ENCODE results near the gene SLC16A11.
"Not testable (repeated sequence)": the region's sequence is repeated elsewhere in the genome, so short reads cannot be mapped to it uniquely, and the experiment has no call there.

The SLC16A11 gene

GRCh38 chr17:7063518-7064094, 19.7 kb upstream of the SLC16A11 start:
- no peak for TF ChIP-seq CTCF (IDR thresholded peaks at IDR 0.05)
- Histone ChIP-seq H3K4me3 (ENCODE audit: low read depth in 1 of 2, low read length in 1 of 2) (no peak overlapping the region), H3K27ac (no peak overlapping the region), H3K9me3 (no peaks in the 10 kb centered on the region), H3K27me3 (peaks cover 43% of the 10 kb centered on the region), H3K36me3 (no peaks in the 10 kb centered on the region), H3K4me1 (ENCODE audit: control insufficient read depth in 1 of 2, insufficient read depth in 1 of 2, low read depth in 1 of 2, low read length in 1 of 2) (no peaks in the 10 kb centered on the region)

GRCh38 chr17:7060165-7060891, 16.4 kb upstream of the SLC16A11 start:
- Histone ChIP-seq H3K27me3 (peaks cover 49% of the 10 kb centered on the region), H3K36me3 (no peaks in the 10 kb centered on the region), H3K27ac (no peak overlapping the region), H3K4me3 (ENCODE audit: low read depth in 1 of 2, low read length in 1 of 2) (no peak overlapping the region), H3K4me1 (ENCODE audit: control insufficient read depth in 1 of 2, insufficient read depth in 1 of 2, low read depth in 1 of 2, low read length in 1 of 2) (no peaks in the 10 kb centered on the region), H3K9me3 (no peaks in the 10 kb centered on the region)
- TF ChIP-seq CTCF (IDR thresholded peaks at IDR 0.05), result no peak

- Histone ChIP-seq H3K4me3 (ENCODE audit: low read depth in 1 of 2, low read length in 1 of 2) (no peak overlapping the region), H3K4me1 (ENCODE audit: control insufficient read depth in 1 of 2, insufficient read depth in 1 of 2, low read depth in 1 of 2, low read length in 1 of 2) (no peaks in the 10 kb centered on the region), H3K36me3 (no peaks in the 10 kb centered on the region), H3K27me3 (peaks cover 58% of the 10 kb centered on the region), H3K9me3 (no peaks in the 10 kb centered on the region), H3K27ac (no peak overlapping the region)
- no peak for TF ChIP-seq CTCF (IDR thresholded peaks at IDR 0.05)
These were observed 15.0 kb upstream of the SLC16A11 start for GRCh38 chr17:7058831-7059447.

GRCh38 chr17:7056386-7056785, 12.5 kb upstream of the SLC16A11 start:
- Histone ChIP-seq H3K4me3 (ENCODE audit: low read depth in 1 of 2, low read length in 1 of 2) (no peak overlapping the region), H3K27me3 (peaks cover 47% of the 10 kb centered on the region), H3K9me3 (no peaks in the 10 kb centered on the region), H3K27ac (no peak overlapping the region), H3K4me1 (ENCODE audit: control insufficient read depth in 1 of 2, insufficient read depth in 1 of 2, low read depth in 1 of 2, low read length in 1 of 2) (no peaks in the 10 kb centered on the region), H3K36me3 (no peaks in the 10 kb centered on the region)
- TF ChIP-seq CTCF (IDR thresholded peaks at IDR 0.05), result no peak

- not testable (repeated sequence) for H3K27ac ChIP-seq; H3K4me3 ChIP-seq (ENCODE audit: low read depth in 1 of 2, low read length in 1 of 2); H3K36me3 ChIP-seq; H3K9me3 ChIP-seq
- Histone ChIP-seq H3K27me3 (peaks cover 77% of the 10 kb centered on the region), H3K4me1 (ENCODE audit: control insufficient read depth in 1 of 2, insufficient read depth in 1 of 2, low read depth in 1 of 2, low read length in 1 of 2) (peaks cover 15 to 17% of the 10 kb centered on the region in 2 experiments)
These were observed 6.7 kb upstream of the SLC16A11 start for GRCh38 chr17:7050583-7050982.

- H3K4me3 ChIP-seq (ENCODE audit: low read depth in 1 of 2, low read length in 1 of 2), result no peak overlapping the region
- TF ChIP-seq CTCF (IDR thresholded peaks at IDR 0.05), result no peak
- no peaks in the 10 kb centered on the region for H3K9me3 ChIP-seq
- no peaks in the 10 kb centered on the region for H3K36me3 ChIP-seq
- H3K27me3 ChIP-seq, result peaks cover 85% of the 10 kb centered on the region
- H3K27ac ChIP-seq, result no peak overlapping the region
- H3K4me1 ChIP-seq (ENCODE audit: control insufficient read depth in 1 of 2, insufficient read depth in 1 of 2, low read depth in 1 of 2, low read length in 1 of 2), result peaks cover 15 to 20% of the 10 kb centered on the region in 2 experiments
These were observed 5.1 kb upstream of the SLC16A11 start for GRCh38 chr17:7048968-7049367.
